Ureter (tissue), 1 donor: ENCODE results near the gene SLC38A9. TPM values are rescaled to one million over a fixed set of nuclear protein-coding genes. Genes with fewer than 3 reads are reported as not detected.
A peak's percentile ranks its signal among the peaks of the same experiment; 100 is the strongest.
"Not testable (repeated sequence)": the region's sequence is repeated elsewhere in the genome, so short reads cannot be mapped to it uniquely, and the experiment has no call there.

Experiments
- DNase-seq: peaks from one replicate; pipeline ENCODE4 v3.0.0-alpha.2; 2020; ENCODE audit warnings: low spot score
- total RNA-seq: library from RNA; stranded (reverse); gene quantifications from one replicate; pipeline ENCODE4 v1.2.4, GENCODE V29; 2023
- donor health status: DM: yes; HTN: yes; CAD: no.

SLC38A9 gene
- total RNA-seq, 1 donor from 2014 or later: 29.1 TPM

- DNase-seq: no peak
Observed at GRCh38 chr5:55610542-55610941, 101.6 kb downstream of the SLC38A9 start.

GRCh38 chr5:55609413-55609812, 102.7 kb downstream of the SLC38A9 start:
- DNase-seq: no peak

GRCh38 chr5:55608595-55609349, 103.4 kb downstream of the SLC38A9 start:
- DNase-seq: no peak

GRCh38 chr5:55607309-55607708, 104.8 kb downstream of the SLC38A9 start:
- DNase-seq: not testable (repeated sequence)

- no peak for DNase-seq
Observed at GRCh38 chr5:55604611-55605067, 107.5 kb downstream of the SLC38A9 start.

GRCh38 chr5:55603922-55604321, 108.2 kb downstream of the SLC38A9 start:
- no peak for DNase-seq

GRCh38 chr5:55601628-55602027, 110.5 kb downstream of the SLC38A9 start:
- DNase-seq: no peak

- DNase-seq: peak; percentile 89
Observed at GRCh38 chr5:55601204-55601618, 110.9 kb downstream of the SLC38A9 start.

GRCh38 chr5:55600497-55601203, 111.5 kb downstream of the SLC38A9 start:
- DNase-seq: peak; percentile 48

- peak; percentile 37 for DNase-seq
Observed at GRCh38 chr5:55600086-55600485, 112.0 kb downstream of the SLC38A9 start.

GRCh38 chr5:55599148-55600050, 112.7 kb downstream of the SLC38A9 start:
- DNase-seq: peak; percentile 36

- peak; percentile 72 for DNase-seq
Observed at GRCh38 chr5:55597014-55597981, 114.8 kb downstream of the SLC38A9 start.

- DNase-seq: no peak
Observed at GRCh38 chr5:55594671-55595070, 117.5 kb downstream of the SLC38A9 start.

GRCh38 chr5:55593115-55593472, 119.0 kb downstream of the SLC38A9 start:
- DNase-seq: no peak

- DNase-seq: no peak
Observed at GRCh38 chr5:55592388-55593114, 119.6 kb downstream of the SLC38A9 start.

GRCh38 chr5:55591686-55592085, 120.4 kb downstream of the SLC38A9 start:
- DNase-seq: no peak

- no peak for DNase-seq
Observed at GRCh38 chr5:55585206-55585610, 126.9 kb downstream of the SLC38A9 start.

GRCh38 chr5:55584398-55585205, 127.5 kb downstream of the SLC38A9 start:
- no peak for DNase-seq

GRCh38 chr5:55583578-55583977, 128.5 kb downstream of the SLC38A9 start:
- no peak for DNase-seq
